HK-2 (cell line): Measurements from ENCODE around the gene TTBK2.
A peak's percentile ranks its signal among the peaks of the same experiment; 100 is the strongest.
"Not testable (repeated sequence)": the region's sequence is repeated elsewhere in the genome, so short reads cannot be mapped to it uniquely, and the experiment has no call there.

Experiments
- DNase-seq: peaks from one replicate; pipeline ENCODE4 v3.0.0-alpha.2; 2018; ENCODE audit not compliant: unreplicated experiment

The TTBK2 gene

DNA sequence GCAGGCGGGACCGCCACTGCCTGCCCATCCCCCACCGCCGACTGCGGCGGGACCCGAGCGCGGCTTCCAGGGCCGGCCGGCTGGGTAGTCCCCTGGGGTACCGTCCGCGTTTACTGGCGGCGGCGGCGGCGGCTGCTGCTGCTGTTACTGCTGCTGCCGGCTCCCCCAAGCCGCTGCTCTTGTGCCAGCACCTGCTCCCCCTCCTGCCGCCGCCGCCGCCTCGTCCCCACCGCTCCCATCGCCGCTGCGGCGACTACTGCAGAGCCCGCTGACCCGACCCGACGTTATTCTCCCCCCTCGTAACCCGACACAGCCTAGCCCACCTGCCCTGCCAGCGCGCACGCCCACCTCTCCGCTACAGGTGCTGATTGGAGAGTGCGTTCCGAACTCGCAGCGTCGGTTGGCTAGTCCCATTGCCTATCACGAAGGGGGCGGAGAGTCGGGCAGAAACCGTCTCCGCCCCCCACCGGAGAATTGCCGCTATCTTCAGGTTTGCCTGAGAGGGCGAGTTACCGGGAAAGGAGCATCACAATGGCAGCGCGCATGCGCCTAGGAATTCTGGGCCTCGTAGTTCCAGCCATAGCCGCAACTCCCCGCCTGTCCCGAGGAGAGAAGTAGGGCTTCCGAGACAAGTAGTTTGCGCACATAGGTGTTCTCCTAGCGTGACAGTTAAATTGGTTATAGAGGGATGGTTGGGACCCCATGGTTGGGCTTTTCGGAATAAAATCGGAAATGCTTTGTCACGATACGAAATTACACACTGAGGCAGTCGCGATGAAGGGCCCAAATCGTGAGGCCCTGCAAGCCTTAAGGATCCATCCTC lies at the start of gene TTBK2:
Gene TTBK2 (minus strand): TSS at position 260 of the 823 bp plus-strand sequence. CDS start 42,161 bp downstream, outside the sequence.
- DNase-seq, result peak; percentile 94

DNA sequence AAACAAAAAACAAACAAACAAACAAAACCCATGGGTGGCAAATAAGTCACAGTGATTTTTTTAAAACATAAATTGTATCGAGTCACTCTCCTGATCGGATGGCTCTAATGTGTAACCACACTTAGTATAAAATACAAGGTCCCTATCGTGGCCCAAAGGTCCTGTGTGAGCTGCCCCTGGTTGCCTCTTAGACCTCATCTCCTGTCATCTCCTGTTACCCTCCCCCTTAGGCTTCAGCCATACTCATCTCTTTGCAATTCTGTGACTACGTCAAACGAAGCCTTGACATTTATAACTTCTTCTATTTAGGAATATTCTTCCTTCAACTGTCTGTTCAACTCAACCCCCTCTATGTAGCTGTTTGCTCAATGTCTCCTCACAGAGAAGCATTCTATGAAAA lies 43.9 kb upstream of the TTBK2 start:
- no peak for DNase-seq

DNA sequence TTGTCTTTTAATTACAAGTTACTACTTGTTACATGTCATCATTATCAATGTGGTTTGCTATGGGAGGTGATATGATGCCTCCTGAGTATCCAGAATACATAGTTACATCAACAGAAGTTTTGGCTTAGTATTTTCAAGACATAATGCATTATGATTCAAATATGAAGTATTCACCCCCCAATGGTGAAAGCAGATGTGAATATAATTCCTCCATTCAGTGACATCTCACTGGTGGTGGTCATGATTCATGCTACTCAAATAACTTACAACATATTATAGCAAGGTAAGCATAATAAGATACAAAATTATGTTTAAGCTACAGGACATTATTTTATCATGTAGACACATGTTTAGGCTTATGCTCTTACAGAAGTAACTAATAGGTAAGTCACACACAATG lies 34.9 kb upstream of the TTBK2 start:
- DNase-seq, result no peak

DNA sequence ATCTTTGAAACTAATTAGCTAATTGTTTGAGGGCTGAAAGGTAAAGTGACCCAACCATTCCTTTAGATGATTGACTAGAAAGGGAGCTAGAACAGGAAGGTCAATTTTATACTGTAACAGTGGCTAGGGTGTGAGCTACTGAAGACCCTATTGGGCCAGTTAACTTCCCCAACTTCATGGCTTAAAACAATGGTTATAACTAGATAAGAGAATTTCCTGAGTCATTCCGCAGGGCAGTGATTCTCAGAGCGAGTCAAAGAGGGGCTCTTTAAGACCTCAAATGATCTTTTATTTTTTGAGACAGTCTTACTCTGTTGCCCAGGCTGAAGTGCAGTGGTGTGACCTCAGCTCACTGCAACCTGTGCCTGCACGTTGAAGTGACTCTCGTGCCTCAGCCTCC lies 33.7 kb upstream of the TTBK2 start:
- no peak for DNase-seq

DNA sequence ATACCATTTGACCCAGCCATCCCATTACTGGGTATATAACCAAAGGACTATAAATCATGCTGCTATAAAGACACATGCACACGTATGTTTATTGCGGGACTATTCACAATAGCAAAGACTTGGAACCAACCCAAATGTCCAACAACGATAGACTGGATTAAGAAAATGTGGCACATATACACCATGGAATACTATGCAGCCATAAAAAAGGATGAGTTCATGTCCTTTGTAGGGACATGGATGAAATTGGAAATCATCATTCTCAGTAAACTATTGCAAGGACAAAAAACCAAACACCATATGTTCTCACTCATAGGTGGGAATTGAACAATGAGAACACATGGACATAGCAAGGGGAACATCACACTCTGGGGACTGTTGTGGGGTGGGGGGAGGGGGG lies 28.3 kb upstream of the TTBK2 start:
- DNase-seq, result not testable (repeated sequence)

DNA sequence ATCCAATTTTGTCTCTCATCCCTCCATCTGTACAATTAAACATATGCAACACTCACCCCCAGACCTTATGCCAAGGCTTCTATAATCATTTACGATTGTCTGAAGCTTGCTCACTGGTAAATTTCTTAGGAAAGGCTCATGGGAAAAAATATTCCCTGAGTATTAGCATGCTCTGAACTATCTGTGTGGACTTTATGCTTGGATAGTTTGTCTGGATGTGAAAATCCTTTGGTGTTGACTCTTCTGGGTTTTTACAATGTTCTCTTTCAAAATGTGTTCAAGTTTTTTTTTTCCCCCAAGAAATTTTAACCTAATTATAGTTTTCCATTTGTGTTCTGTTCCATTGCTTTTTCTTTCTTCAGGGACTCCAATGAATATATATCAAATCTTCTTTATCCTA lies 19.9 kb upstream of the TTBK2 start:
- no peak for DNase-seq

DNA sequence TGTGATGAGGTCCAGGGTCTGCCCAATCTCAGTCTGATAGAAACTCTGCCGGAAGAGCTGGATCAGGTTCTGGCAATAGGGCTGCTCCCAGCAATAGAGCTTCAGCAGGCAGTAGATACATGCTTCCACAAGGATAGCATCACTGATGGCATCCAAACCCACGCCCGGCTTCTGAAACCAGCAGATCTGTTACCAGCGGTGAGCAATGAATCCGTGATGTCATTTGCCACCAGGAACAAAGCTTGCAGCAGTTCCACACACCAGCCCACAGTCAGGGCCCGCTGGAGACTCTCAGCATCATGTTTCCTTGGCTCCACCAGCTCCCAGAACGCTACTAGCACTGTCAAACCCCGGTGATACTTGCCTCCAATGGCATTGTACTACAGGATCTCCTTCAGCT lies 19.3 kb upstream of the TTBK2 start:
- no peak for DNase-seq

DNA sequence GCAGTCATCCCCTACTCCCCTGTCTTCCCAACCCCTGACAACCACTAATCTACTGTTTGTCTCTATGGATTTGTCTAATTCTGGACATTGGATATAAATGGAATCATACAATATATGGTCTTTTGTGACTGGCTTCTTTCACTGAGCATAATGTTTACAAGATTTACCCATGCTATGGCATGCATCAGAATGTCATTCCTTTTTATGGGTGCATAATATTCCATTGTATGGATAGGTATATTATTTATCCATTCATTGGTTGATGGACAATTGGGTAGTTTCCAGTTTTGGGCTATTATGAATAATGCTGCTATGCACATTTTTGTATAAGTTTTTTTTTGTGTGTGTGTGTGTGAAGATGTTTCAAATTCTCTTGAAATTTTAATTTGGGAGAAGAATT lies 16.6 kb upstream of the TTBK2 start:
- no peak for DNase-seq

DNA sequence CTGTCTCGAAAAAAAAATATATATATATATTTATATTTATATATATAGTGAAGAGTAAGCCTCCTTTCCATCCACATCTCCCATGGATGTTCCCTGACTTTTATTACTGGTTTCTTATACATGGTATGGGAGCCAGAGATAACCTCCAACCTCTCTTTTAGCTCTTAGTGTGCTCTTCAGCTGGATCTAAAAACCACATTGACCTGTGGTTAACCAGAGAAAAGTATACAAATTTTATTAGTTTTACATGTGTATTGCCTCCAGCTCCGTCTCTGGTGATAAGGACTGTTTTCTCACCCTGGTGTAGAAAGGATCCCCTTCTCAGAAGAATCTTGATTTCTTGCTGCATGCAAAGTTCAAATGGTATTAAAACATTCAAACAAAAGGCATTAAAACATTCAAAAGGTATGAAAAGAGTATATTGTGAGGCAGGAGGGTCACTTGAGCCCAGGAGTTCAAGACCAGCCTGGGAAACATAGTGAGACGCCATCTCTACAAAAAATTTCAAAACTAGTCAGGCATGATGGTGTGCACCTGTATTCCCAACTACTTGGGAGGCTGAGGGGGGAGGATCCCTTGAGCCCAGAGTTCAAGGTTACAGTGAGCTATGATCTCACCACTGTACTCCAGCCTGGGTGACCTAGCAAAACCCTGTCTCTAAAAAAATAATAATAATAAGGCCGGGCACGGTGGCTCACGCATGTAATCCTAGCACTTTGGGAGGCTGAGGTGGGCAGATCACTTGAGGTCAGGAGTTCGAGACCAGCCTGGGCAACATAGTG lies 13.5 kb upstream of the TTBK2 start:
- DNase-seq, result no peak

DNA sequence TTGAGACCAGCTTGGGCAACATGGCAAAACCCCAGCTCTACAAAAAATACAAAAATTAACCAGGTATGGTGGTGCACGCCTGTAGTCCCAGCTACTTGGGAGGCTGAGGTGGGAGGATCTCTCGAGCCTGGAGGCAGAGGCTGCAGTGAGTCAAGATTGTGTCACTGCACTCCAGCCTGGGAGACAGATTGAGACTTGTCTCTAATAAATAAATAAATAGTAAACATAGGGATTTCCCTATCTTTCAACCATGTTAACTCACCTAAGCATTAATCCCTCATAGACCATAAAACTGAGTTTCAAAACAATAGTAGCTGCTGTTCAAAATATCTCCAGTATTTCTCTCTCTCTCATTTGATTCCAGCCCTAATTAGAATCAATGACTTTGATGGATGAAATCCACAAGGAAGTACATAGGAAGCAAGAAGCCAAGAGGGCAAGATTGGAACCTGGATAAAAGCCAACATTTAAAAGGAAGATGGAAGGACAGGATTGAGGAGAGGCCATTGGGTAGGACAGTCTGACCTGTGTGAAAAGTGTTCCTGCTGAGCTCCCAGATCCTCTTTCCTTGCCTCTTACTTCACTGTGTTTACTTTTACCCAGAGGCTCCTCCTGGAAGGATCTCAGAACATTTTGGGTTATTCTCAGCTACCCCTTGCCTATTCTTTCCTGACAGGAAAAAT lies 12.4 kb upstream of the TTBK2 start:
- DNase-seq, result no peak

DNA sequence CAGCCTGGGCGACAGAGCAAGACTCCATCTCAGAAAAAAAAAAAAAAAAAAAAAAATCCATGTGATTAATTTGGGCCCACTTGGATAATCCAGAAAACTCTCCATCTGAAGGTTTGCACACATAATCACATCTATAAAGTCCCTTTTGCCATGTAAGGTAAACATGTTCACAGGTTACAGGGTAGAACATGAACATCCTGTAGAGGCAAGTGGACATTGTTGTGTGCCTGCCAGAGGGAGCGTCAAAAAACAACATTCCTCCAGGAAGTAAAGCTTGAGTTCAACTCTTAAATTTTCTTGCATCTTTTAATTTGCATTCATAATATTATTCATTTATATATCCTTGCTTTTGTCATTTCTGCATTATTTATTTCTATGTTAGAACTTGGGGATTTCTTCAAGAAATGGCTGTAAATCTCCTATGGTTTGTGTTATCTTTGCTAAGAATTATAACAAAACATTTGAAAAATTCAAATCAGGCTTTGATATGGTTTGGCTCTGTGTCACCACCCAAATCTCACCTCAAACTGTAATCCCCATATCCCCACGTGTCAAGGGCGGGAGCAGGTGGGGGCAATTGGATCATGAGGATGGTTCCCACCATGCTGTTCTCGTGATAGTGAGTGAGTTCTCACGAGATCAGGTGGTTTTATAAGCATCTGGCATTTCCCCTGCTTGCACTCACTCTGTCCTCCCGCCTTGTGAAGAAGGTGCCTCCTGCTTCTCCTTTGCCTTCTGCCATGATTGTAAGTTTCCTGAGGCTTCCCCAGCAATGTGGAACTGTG lies 11.3 kb upstream of the TTBK2 start:
- no peak for DNase-seq

DNA sequence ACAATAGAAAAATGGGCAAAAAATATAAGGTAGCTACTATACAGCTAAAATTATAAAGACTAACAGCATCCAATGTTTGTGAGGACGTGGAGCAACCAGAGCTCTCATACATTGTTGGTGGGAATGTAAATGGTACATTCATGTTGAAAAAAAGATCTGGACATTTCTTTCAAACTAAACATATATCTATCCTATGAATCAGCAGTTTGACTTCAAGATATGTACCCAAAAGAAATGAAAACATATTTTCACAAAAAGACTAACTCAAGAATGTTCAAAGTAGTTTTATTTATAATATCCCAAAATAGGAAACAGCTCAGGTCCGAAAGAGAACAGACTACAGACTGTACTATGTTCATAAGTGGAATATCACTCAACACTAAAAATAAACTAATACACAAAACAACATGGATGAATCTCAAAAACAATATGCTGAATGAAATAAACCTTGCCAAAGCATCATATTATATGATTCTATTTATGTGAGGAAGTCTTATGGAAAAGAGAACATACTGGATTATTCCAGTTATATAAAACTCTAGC lies 8.8 kb upstream of the TTBK2 start:
- DNase-seq, result no peak

DNA sequence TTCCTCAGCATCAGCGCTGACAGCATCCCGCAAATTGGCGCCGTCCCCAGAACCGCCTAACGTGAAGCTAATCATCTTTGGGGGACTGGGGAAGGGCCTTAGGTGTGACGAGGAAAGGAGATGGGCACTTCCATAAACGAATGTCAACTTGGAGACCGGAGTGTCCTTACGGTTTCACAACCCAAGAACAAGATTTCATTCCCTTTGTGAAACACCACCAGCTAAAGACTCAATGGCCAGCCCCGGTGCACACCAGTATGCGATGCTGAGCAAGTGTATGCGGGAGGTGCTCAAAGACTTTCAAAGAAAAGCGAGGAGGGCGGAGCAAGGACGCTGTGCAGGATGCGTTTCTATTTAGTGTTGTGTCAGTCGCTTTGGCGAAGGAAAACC lies 759 bp upstream of the TTBK2 start:
- DNase-seq, result peak; percentile 13

DNA sequence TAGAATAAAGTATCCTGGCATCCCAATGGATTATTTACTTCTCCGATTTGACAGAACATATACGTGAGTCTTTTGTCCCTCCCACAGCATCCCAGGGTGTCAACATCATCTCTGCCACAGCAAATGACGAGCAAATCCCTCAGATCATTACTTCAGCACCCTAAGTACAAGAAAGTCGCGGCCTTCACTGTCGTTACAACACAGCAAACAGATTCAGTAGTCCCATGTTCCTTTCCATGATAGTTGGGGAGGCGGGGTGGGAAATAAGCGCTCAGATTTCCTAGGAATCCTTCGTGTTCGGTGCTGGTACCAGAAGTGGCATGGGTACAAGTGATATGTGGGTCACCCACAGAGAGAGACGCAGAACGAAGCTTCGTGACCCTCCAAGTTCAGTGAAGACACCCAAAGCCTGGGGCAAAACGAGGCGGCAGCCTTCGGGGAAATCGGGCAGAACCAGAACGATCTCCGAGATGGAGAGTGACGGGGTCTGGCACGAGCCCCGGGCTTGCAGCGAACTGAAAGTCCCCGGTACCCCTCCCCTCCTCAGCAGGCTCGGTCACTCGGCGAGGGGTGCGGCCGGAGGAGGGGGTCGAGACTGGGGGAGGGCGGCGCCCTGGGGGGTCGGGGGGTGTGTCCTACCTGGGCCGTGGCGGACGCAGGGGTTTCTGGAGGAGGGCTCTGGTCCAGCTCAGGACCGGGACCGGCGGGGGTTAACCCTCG lies 619 bp downstream of the TTBK2 start:
- peak; percentile 21 for DNase-seq

DNA sequence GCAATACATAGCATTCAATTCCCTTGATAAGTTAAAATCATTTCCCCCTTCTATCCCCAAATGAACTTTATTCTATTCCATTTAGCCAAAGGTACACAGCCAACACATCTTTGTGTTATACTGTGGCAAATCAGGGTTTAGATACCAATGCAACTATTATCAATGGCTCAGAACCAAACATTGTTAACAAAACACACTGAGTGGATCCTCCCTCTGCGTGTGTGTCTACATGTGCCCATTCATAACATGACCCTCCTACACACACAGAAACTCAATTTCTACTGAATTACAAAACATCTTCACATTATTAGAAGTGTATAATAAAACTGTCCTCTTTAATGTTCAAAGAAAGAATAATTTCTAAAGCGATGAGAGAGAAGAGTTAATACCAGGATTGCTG lies 1.3 kb downstream of the TTBK2 start:
- no peak for DNase-seq

DNA sequence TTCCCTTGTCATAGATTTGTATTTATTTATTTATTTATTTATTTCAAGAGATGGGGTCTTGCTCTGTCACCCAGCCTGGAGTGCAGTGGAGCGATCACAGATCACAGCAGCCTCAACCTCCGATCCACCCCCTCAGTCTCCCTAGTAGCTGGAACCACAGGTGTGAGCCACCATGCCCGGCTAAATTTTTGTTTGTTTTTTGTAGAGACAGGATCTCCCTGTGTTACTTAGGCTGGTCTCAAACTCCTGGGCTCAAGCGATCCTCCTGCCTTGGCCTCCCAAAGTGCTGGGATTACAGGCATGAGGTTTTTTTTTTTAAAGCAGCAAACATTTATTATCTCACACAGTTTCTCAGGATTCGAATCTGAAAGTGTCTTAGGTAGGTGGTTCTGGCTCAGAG lies 2.5 kb downstream of the TTBK2 start:
- no peak for DNase-seq

DNA sequence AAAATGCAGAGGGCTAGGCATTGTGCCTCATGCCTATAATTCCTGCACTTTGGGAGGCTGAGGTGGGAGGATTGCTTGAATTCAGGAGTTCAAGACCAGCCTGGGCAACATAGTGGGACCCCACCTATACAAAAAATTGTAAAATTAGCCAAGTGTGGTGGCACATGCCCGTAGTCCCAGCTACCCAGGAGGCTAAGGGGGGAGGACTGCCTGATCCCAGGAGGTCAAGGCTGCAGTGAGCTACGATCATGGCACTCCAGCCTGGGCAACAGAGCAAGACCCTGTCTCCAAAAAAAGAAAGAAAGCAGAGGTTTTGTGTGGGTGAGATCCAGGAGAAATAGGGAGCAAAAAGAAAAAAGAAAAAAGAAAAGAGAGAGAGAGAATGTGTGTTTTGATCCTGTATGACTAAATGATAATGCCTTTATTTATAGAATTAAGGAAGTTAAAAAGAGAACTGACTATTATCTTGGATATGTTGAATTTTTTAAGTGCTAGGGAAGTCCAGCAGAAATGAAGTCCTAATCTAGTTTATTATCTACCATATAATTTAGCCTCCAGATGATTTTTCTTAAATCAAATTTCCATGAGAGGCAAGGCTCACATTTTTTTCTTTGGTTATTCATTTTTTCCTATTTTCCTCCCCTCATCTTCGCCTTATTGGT lies 4.8 kb downstream of the TTBK2 start:
- DNase-seq, result no peak

DNA sequence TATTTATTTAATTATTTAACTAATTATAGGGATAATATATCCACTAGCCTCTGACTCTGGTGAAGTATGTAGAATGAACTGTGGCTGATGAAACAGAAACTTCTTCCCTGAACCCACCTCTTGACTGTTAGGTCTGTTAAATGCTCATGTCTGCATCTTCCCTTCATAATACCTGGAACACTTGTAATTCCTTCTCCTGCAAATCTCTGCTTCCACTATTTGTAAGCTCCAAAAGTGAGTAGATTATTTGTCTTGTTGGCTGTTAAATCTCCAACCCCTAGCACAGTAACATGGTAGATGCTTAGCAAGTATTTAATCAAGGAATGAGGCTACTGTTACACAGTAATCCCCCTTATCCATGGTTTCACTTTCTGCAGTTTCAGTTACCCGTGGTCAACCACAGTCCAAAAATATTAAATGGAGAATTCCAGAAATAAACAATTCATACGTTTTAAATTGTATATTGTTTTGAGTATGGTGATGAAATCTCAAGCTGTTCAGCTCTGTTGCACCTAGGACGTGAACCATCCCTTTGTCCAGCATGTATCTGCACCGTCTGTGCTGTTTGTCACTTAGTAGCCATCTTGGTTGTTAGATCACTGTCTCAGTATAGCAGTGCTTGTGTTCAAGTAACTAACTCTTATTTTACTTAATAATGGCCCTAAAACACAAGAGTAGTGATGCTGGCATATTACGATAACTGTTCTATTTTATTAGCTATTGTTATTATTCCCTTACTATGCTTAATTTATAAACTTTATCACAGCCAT lies 5.7 kb downstream of the TTBK2 start:
- DNase-seq, result no peak

DNA sequence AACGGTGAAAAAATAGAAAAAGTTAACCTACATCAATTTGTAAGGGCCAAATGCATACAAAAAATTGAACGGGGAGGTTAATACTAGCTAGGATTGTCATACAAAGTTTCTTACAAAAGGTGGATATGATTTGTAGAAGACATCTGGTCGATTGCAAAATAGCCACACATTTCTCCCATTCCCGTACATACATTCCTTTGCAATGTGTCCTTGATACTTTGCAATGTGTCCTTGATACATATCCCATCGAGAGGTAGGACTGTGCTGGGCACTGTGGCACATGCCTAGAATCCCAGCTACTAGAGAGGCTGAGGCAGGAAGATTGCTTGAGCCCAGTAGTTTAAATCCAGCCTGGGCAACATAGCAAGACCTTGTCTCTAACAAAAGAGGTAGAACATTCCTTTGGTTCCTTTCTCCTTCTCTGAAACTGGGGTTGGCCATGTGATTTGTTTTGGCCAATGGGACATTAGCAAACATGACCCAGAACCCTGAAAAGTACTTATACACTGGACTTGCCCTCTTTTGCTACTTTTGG lies 9.5 kb downstream of the TTBK2 start:
- DNase-seq, result no peak
